Fibroblast of mammary gland (primary cell): Measurements from ENCODE around the gene SAE1.
A peak's percentile ranks its signal among the peaks of the same experiment; 100 is the strongest.

Experiments used
- DNase-seq: peaks from one replicate; pipeline ENCODE4 v3.0.0-alpha.2; 2010; ENCODE audit warnings: low read depth
- H3K4me3 ChIP-seq: 2 replicates; pipeline ENCODE4 v1.5.1; 2011; ENCODE audit warnings: low read depth, mild to moderate bottlenecking, low read length, moderate library complexity; ENCODE audit not compliant: control insufficient read depth
- TF ChIP-seq, protein P1 (sequence below): conservative IDR thresholded peaks from 2 replicates; pipeline ENCODE4 v1.5.1; 2011; ENCODE audit warnings: low read depth, low read length, inconsistent platforms; ENCODE audit not compliant: control insufficient read depth, insufficient read depth

Gene SAE1

DNA sequence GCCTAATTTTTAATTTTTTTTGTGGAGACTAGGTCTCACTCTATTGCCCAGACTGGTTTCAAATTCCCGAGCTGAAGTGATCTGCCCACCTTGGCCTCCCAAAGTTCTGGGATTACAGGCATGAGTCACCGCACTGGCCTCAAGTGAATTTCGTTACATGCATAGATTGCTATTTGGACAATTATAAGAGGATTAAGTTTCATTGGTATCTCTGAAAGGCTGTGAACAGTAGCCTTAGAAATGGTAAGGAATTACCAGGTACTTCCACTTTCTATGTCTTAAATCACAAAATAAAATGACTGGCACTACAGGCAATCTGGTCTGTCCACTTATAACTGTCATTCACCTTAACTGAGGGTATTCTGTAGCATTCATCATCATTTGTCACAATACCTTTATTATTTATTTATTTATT lies 122.8 kb downstream of the SAE1 start:
- DNase-seq = peak; percentile 76
- H3K4me3 ChIP-seq = no peak overlapping the region
- TF ChIP-seq, protein P1, sequence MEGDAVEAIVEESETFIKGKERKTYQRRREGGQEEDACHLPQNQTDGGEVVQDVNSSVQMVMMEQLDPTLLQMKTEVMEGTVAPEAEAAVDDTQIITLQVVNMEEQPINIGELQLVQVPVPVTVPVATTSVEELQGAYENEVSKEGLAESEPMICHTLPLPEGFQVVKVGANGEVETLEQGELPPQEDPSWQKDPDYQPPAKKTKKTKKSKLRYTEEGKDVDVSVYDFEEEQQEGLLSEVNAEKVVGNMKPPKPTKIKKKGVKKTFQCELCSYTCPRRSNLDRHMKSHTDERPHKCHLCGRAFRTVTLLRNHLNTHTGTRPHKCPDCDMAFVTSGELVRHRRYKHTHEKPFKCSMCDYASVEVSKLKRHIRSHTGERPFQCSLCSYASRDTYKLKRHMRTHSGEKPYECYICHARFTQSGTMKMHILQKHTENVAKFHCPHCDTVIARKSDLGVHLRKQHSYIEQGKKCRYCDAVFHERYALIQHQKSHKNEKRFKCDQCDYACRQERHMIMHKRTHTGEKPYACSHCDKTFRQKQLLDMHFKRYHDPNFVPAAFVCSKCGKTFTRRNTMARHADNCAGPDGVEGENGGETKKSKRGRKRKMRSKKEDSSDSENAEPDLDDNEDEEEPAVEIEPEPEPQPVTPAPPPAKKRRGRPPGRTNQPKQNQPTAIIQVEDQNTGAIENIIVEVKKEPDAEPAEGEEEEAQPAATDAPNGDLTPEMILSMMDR = no peak

- TF ChIP-seq, protein P1 = no peak
- H3K4me3 ChIP-seq = no peak overlapping the region
- no peak for DNase-seq
Observed at GRCh38 chr19:47253970-47254369, 123.3 kb downstream of the SAE1 start.

DNA sequence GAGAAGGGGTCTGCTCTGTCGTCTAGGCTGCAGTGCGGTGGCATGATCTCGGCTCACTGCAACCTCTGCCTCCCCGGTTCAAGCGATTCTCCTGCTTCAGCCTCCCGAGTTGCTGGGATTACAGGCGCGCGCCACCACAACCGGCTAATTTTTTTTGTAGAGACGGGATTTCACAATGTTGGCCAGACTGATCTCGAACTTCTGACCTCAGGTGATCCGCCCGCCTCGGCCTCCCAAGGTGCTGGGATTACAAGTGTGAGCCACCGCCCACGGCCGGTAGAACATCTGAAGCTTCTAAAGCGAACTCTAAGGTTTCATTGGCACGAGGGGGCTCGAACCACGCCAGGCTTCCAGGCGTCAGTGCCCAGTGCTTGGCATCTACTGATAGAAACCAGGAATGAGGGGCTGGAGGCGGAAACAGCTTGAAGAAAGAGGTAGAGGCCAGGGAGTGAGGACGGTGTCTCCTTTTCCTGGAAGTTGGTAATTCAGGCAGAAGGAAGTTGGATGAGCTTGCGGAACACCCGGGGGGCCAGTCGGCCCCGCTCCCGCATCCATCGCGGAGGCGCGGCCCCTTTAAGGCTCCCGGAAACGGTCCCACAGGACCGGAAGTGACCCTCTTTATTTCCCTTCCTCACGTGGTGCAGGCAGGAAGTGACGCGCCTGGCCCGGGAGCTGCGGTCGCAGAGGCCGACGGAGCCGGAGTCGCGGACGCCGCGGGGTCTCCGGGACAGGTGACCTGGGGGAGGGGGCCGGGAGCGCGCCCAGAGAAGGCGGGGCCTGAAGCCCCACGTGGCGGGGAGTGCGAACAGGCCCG lies 125.5 kb downstream of the SAE1 start, which contains the start of gene CCDC9:
CCDC9 (plus strand) TSS at position 647 of the 814 bp plus-strand sequence. CDS start 1,876 bp downstream, outside the sequence.
- DNase-seq = peak; percentile 94
- TF ChIP-seq, protein P1 = no peak
- peak within 1 kb of the TSS; percentile 75 for H3K4me3 ChIP-seq

- peak overlapping the region; percentile 75 for H3K4me3 ChIP-seq
- peak; percentile 98 for DNase-seq
- TF ChIP-seq, protein P1 = no peak
Observed at GRCh38 chr19:47256693-47257410, 126.2 kb downstream of the SAE1 start.

- TF ChIP-seq, protein P1 = no peak
- H3K4me3 ChIP-seq = peak overlapping the region; percentile 58
- no peak for DNase-seq
Observed at GRCh38 chr19:47257411-47258169, 127.0 kb downstream of the SAE1 start.

GRCh38 chr19:47258434-47258833 lies 127.8 kb downstream of the SAE1 start:
- peak overlapping the region; percentile 58 for H3K4me3 ChIP-seq
- no peak for DNase-seq
- TF ChIP-seq, protein P1 = no peak
